SIG-M5 (cell line): Measurements from ENCODE around the gene KCNMA1.

Source experiments
- DNase-seq: peaks from one replicate; lab custom pipeline; 2025; lab: John Stamatoyannopoulos, UW

Gene KCNMA1

GRCh38 chr10:77075926-77076325 is 561.7 kb downstream of the KCNMA1 start:
- no peak for DNase-seq

- no peak for DNase-seq
These were observed 563.4 kb downstream of the KCNMA1 start for GRCh38 chr10:77074104-77074624.

- no peak for DNase-seq
These were observed 564.0 kb downstream of the KCNMA1 start for GRCh38 chr10:77073663-77073960.

GRCh38 chr10:77072836-77073662 is 564.6 kb downstream of the KCNMA1 start:
- DNase-seq: no peak

GRCh38 chr10:77072361-77072835 is 565.2 kb downstream of the KCNMA1 start:
- no peak for DNase-seq

GRCh38 chr10:77071956-77072355 is 565.7 kb downstream of the KCNMA1 start:
- no peak for DNase-seq

- no peak for DNase-seq
These were observed 566.6 kb downstream of the KCNMA1 start for GRCh38 chr10:77071001-77071511.

GRCh38 chr10:77070346-77070745 is 567.3 kb downstream of the KCNMA1 start:
- no peak for DNase-seq

- no peak for DNase-seq
These were observed 568.6 kb downstream of the KCNMA1 start for GRCh38 chr10:77068969-77069368.

GRCh38 chr10:77068272-77068671 is 569.3 kb downstream of the KCNMA1 start:
- DNase-seq: no peak

- DNase-seq: no peak
These were observed 575.2 kb downstream of the KCNMA1 start for GRCh38 chr10:77062381-77062780.

- no peak for DNase-seq
These were observed 576.7 kb downstream of the KCNMA1 start for GRCh38 chr10:77060913-77061312.

- no peak for DNase-seq
These were observed 581.0 kb downstream of the KCNMA1 start for GRCh38 chr10:77056650-77057049.

- no peak for DNase-seq
These were observed 585.0 kb downstream of the KCNMA1 start for GRCh38 chr10:77052593-77052992.

- DNase-seq: no peak
These were observed 585.8 kb downstream of the KCNMA1 start for GRCh38 chr10:77051837-77052236.

- no peak for DNase-seq
These were observed 587.7 kb downstream of the KCNMA1 start for GRCh38 chr10:77049896-77050295.

GRCh38 chr10:77049146-77049545 is 588.5 kb downstream of the KCNMA1 start:
- DNase-seq: no peak

GRCh38 chr10:77045085-77045484 is 592.5 kb downstream of the KCNMA1 start:
- DNase-seq: no peak

GRCh38 chr10:77043420-77043763 is 594.2 kb downstream of the KCNMA1 start:
- DNase-seq: no peak

- DNase-seq: no peak
These were observed 594.7 kb downstream of the KCNMA1 start for GRCh38 chr10:77042706-77043419.

GRCh38 chr10:77041636-77042258 is 595.9 kb downstream of the KCNMA1 start:
- no peak for DNase-seq

GRCh38 chr10:77038407-77038806 is 599.2 kb downstream of the KCNMA1 start:
- no peak for DNase-seq
